ENCODE results near the gene PKN3. TPM values are rescaled to one million over a fixed set of nuclear protein-coding genes. Genes with fewer than 3 reads are reported as not detected.

PKN3 gene
- total and polyA plus RNA-seq, 9 of the 15 experiments (the other 6 are each of a cell fraction or from before 2014, with no cell fraction given) = 0.82 to 49.2 (median 19.7) TPM

- TF ChIP-seq ZNF146 (CRISPR knock-in tag; IDR thresholded peaks at IDR 0.05; ENCODE audit: unreplicated experiment) (no peak), POLR2B (IDR thresholded peaks at IDR 0.05; ENCODE audit: low read depth, partially characterized antibody) (peak; percentile 74), NR4A1 (CRISPR knock-in tag; IDR thresholded peaks at IDR 0.05) (no peak), NR4A1 (tag; IDR thresholded peaks at IDR 0.05) (no peak), CREBBP (IDR thresholded peaks at IDR 0.05; ENCODE audit: low read depth, low read length) (no peak), RBFOX2 (IDR thresholded peaks at IDR 0.05; ENCODE audit: low read depth, low read length) (peak; percentile 88), NCOA2 (IDR thresholded peaks at IDR 0.05; ENCODE audit: partially characterized antibody in 2 of 2) (no peak), LCOR (CRISPR knock-in tag; IDR thresholded peaks at IDR 0.05) (peak; percentile 90), CBFA2T2 (conservative IDR thresholded peaks at IDR 0.05) (no peak), C11orf30 (IDR thresholded peaks at IDR 0.05; ENCODE audit: low read depth) (no peak)
- TF ChIP-seq, protein P1, sequence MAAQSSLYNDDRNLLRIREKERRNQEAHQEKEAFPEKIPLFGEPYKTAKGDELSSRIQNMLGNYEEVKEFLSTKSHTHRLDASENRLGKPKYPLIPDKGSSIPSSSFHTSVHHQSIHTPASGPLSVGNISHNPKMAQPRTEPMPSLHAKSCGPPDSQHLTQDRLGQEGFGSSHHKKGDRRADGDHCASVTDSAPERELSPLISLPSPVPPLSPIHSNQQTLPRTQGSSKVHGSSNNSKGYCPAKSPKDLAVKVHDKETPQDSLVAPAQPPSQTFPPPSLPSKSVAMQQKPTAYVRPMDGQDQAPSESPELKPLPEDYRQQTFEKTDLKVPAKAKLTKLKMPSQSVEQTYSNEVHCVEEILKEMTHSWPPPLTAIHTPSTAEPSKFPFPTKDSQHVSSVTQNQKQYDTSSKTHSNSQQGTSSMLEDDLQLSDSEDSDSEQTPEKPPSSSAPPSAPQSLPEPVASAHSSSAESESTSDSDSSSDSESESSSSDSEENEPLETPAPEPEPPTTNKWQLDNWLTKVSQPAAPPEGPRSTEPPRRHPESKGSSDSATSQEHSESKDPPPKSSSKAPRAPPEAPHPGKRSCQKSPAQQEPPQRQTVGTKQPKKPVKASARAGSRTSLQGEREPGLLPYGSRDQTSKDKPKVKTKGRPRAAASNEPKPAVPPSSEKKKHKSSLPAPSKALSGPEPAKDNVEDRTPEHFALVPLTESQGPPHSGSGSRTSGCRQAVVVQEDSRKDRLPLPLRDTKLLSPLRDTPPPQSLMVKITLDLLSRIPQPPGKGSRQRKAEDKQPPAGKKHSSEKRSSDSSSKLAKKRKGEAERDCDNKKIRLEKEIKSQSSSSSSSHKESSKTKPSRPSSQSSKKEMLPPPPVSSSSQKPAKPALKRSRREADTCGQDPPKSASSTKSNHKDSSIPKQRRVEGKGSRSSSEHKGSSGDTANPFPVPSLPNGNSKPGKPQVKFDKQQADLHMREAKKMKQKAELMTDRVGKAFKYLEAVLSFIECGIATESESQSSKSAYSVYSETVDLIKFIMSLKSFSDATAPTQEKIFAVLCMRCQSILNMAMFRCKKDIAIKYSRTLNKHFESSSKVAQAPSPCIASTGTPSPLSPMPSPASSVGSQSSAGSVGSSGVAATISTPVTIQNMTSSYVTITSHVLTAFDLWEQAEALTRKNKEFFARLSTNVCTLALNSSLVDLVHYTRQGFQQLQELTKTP (IDR thresholded peaks at IDR 0.05; ENCODE audit: low read depth in 1 of 2, partially characterized antibody in 2 of 2) = no peak
- TF ChIP-seq, protein P2, sequence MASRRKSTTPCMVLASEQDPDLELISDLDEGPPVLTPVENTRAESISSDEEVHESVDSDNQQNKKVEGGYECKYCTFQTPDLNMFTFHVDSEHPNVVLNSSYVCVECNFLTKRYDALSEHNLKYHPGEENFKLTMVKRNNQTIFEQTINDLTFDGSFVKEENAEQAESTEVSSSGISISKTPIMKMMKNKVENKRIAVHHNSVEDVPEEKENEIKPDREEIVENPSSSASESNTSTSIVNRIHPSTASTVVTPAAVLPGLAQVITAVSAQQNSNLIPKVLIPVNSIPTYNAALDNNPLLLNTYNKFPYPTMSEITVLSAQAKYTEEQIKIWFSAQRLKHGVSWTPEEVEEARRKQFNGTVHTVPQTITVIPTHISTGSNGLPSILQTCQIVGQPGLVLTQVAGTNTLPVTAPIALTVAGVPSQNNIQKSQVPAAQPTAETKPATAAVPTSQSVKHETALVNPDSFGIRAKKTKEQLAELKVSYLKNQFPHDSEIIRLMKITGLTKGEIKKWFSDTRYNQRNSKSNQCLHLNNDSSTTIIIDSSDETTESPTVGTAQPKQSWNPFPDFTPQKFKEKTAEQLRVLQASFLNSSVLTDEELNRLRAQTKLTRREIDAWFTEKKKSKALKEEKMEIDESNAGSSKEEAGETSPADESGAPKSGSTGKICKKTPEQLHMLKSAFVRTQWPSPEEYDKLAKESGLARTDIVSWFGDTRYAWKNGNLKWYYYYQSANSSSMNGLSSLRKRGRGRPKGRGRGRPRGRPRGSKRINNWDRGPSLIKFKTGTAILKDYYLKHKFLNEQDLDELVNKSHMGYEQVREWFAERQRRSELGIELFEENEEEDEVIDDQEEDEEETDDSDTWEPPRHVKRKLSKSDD (conservative IDR thresholded peaks at IDR 0.05; ENCODE audit: low read length) = 0 out of 2 replicates have a peak, but pooled peaks have one; percentile 15
- TF ChIP-seq, protein P3, sequence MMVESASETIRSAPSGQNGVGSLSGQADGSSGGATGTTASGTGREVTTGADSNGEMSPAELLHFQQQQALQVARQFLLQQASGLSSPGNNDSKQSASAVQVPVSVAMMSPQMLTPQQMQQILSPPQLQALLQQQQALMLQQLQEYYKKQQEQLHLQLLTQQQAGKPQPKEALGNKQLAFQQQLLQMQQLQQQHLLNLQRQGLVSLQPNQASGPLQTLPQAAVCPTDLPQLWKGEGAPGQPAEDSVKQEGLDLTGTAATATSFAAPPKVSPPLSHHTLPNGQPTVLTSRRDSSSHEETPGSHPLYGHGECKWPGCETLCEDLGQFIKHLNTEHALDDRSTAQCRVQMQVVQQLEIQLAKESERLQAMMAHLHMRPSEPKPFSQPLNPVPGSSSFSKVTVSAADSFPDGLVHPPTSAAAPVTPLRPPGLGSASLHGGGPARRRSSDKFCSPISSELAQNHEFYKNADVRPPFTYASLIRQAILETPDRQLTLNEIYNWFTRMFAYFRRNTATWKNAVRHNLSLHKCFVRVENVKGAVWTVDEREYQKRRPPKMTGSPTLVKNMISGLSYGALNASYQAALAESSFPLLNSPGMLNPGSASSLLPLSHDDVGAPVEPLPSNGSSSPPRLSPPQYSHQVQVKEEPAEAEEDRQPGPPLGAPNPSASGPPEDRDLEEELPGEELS (CRISPR knock-in tag; IDR thresholded peaks at IDR 0.05; ENCODE audit: borderline replicate concordance) = no peak; the same call in 1 of the 2 replicates
- TF ChIP-seq, protein P4, sequence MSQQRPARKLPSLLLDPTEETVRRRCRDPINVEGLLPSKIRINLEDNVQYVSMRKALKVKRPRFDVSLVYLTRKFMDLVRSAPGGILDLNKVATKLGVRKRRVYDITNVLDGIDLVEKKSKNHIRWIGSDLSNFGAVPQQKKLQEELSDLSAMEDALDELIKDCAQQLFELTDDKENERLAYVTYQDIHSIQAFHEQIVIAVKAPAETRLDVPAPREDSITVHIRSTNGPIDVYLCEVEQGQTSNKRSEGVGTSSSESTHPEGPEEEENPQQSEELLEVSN (IDR thresholded peaks at IDR 0.05; ENCODE audit: borderline replicate concordance in 1 of 2, extremely low read depth in 1 of 2, insufficient read depth in 1 of 2, insufficient read length in 1 of 2, low read depth in 1 of 2, low read length in 1 of 2, poor library complexity in 1 of 2, severe bottlenecking in 1 of 2) = peak; percentile 35 to 72
Measured at GRCh38 chr9:128723866-128724743, 21.8 kb downstream of the PKN3 start, which contains the start of gene ZDHHC12 (continued).

Measured in K562 (cell line).